ENCODE data around the gene BMP6.
"Not testable (repeated sequence)": the region's sequence is repeated elsewhere in the genome, so short reads cannot be mapped to it uniquely, and the experiment has no call there.

Gene BMP6

DNA sequence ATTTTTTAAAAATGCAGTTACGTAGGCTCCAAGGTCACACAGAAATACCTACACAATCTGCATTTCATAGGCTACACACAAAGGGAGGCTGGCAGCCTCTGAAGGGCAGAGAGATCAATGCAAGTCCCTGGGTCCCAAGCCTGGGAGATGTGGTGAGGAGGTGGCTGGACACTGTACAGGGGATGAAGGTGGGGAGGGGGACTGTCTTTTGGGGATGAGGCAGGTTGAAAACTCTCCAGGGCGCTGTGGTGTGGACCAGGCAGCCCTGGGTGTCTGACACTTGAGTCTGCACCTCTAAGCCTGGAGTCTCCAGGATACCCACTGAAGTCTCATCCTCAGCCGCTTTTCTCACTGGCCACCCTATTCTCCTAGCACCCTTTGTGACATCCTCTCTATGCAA, 160.2 kb downstream of the BMP6 start:
- TF ChIP-seq, protein P1, sequence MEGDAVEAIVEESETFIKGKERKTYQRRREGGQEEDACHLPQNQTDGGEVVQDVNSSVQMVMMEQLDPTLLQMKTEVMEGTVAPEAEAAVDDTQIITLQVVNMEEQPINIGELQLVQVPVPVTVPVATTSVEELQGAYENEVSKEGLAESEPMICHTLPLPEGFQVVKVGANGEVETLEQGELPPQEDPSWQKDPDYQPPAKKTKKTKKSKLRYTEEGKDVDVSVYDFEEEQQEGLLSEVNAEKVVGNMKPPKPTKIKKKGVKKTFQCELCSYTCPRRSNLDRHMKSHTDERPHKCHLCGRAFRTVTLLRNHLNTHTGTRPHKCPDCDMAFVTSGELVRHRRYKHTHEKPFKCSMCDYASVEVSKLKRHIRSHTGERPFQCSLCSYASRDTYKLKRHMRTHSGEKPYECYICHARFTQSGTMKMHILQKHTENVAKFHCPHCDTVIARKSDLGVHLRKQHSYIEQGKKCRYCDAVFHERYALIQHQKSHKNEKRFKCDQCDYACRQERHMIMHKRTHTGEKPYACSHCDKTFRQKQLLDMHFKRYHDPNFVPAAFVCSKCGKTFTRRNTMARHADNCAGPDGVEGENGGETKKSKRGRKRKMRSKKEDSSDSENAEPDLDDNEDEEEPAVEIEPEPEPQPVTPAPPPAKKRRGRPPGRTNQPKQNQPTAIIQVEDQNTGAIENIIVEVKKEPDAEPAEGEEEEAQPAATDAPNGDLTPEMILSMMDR (conservative IDR thresholded peaks at IDR 0.05; ENCODE audit: low read depth, low read length), result no peak
- no peak for DNase-seq (ENCODE audit: low read depth)
- no peak overlapping the region for H3K4me3 ChIP-seq (ENCODE audit: low read depth, low read length)

GRCh38 chr6:7887278-7887991, 161.5 kb downstream of the BMP6 start:
- DNase-seq (ENCODE audit: low read depth), result no peak
- H3K4me3 ChIP-seq (ENCODE audit: low read depth, low read length), result no peak overlapping the region
- TF ChIP-seq, protein P1 (conservative IDR thresholded peaks at IDR 0.05; ENCODE audit: low read depth, low read length), result no peak

DNA sequence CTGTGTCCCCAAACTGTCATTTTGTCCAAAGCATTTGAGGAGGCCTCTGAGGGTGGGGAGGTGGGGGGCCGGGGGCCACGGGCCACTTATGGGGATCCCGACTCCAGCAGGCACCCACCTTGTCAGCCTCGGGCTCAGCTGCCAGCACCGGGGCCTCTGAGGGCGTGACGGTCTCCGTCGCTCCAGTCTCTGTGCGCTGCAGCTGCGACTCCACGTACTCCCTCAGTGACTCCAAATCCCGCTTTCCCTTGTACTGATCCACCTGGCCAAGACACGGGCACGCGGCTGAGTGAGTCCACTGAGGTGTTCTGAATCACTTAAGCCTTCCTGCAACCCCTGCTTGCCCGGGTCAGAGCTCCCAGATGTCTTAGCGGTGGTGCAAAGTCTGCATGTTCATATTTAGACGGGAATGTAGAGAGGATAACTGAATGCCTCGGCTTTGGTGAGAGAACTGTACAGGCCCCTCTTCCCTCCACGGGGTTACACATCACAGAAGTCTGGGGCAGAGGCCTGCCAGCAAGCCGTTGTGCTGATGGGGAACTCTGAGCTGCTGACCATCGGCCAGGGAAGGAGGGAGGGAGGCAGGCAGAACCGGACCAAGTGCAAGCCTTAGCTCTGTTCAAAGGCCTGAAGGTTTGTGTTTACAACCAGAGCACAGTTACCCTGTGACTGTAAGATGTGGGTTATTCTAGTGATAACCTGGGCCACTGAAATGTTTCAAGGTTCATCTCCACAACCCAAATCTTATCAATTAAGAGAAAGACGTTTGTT, 162.9 kb downstream of the BMP6 start:
- TF ChIP-seq, protein P1 (conservative IDR thresholded peaks at IDR 0.05; ENCODE audit: low read depth, low read length), result no peak
- H3K4me3 ChIP-seq (ENCODE audit: low read depth, low read length), result no peak overlapping the region
- no peak for DNase-seq (ENCODE audit: low read depth)

- TF ChIP-seq, protein P1 (conservative IDR thresholded peaks at IDR 0.05; ENCODE audit: low read depth, low read length), result no peak
- no peak for DNase-seq (ENCODE audit: low read depth)
- no peak overlapping the region for H3K4me3 ChIP-seq (ENCODE audit: low read depth, low read length)
Observed at GRCh38 chr6:7891078-7891872, 165.4 kb downstream of the BMP6 start.

GRCh38 chr6:7892367-7892766, 166.5 kb downstream of the BMP6 start:
- not testable (repeated sequence) for H3K4me3 ChIP-seq (ENCODE audit: low read depth, low read length)

DNA sequence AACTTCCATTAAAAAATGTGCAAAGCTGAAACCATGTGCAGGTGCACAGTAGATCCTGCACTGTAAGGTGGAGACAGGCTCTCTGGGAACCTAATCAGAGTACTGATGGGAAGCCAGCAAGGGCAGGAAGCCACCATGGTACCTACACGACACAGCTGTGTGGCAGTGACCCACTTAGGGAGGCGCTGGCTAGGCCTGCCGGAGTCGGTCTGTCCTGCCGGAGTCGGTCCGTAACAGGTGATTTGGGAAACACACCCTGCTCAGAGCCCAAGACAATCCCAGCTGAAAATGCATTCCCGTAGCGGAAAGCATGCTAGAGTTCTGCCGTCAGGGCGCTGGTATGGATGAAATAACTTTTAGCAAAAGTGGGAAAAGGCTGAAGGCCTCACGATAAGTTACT, 167.4 kb downstream of the BMP6 start:
- DNase-seq (ENCODE audit: low read depth), result no peak
- H3K4me3 ChIP-seq (ENCODE audit: low read depth, low read length), result no peak overlapping the region
- TF ChIP-seq, protein P1 (conservative IDR thresholded peaks at IDR 0.05; ENCODE audit: low read depth, low read length), result no peak

More at GRCh38 chr6:7892367-7892766, 166.5 kb downstream of the BMP6 start:
- not testable (repeated sequence) for DNase-seq (ENCODE audit: low read depth)

All from choroid plexus epithelial cell (primary cell).